A673 (cell line): ENCODE data around the gene MYORG.

Source experiments
- EZH2 ChIP-seq: fragments of 200-600 bp; sonication (generic); IDR thresholded peaks from 2 replicates; pipeline ENCODE4 v1.6.1; 2017; ENCODE audit warnings: borderline replicate concordance, low read depth, mild to moderate bottlenecking, mixed read lengths, antibody characterized with exemption, low read length; ENCODE audit not compliant: poor library complexity, severe bottlenecking
- TF ChIP-seq, protein P1 (sequence below): fragments of 300-800, 200-600 bp; sonication (generic); conservative IDR thresholded peaks from 2 replicates; pipeline ENCODE4 v1.5.1; 2017; ENCODE audit warnings: low read depth, mild to moderate bottlenecking, antibody characterized with exemption, low read length, moderate library complexity, mixed read lengths

DNA sequence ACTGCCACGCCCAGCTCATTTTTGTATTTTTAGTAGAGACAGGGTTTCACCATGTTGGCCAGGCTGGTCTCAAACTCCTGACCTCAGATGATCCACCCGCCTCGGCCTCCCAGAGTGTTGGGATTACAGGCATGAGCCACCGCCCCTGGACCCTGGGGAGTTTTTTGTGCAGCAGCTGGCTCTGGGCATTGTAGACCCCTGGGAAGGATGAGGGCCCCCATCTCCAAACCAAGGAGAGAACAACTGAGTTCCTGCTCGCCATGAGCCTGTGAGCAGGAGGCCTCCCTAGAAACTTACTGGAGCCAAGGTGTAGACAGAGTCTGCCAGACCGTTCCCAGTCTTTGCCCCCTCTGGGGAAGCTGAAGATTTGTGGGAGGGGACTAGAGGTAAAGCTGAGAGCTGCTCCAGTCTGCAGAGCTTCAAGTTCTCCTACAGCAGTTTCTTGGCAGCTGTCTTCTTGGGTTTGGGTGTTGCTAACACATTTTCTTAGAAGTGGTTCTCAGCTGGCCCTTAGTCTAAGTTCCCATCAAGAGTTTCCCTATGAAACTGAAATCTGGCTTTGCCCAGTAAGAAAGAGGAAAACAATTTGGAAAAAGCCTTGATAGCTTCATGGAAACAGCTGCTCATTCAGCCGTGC is 34.9 kb downstream of the MYORG start:
- TF ChIP-seq, protein P1, sequence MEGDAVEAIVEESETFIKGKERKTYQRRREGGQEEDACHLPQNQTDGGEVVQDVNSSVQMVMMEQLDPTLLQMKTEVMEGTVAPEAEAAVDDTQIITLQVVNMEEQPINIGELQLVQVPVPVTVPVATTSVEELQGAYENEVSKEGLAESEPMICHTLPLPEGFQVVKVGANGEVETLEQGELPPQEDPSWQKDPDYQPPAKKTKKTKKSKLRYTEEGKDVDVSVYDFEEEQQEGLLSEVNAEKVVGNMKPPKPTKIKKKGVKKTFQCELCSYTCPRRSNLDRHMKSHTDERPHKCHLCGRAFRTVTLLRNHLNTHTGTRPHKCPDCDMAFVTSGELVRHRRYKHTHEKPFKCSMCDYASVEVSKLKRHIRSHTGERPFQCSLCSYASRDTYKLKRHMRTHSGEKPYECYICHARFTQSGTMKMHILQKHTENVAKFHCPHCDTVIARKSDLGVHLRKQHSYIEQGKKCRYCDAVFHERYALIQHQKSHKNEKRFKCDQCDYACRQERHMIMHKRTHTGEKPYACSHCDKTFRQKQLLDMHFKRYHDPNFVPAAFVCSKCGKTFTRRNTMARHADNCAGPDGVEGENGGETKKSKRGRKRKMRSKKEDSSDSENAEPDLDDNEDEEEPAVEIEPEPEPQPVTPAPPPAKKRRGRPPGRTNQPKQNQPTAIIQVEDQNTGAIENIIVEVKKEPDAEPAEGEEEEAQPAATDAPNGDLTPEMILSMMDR = no peak
- no peak for TF ChIP-seq EZH2
